ENCODE data around the gene GBX1.

GBX1 gene

GRCh38 chr7:151167197-151167961 lies at the start of gene GBX1:
Gene GBX1, minus strand, starts transcription at chr7:151167694. Its CDS starts 146 bp downstream, at chr7:151167548.
- DNase-seq (ENCODE audit: low read depth): peak; percentile 7

GRCh38 chr7:151215396-151215795 lies 47.9 kb upstream of the GBX1 start:
- no peak for DNase-seq (ENCODE audit: low read depth)

- DNase-seq (ENCODE audit: low read depth): no peak
These were observed 46.3 kb upstream of the GBX1 start for GRCh38 chr7:151213826-151214225.

- DNase-seq (ENCODE audit: low read depth): no peak
These were observed 45.1 kb upstream of the GBX1 start for GRCh38 chr7:151212626-151213025.

- DNase-seq (ENCODE audit: low read depth): no peak
These were observed 43.8 kb upstream of the GBX1 start for GRCh38 chr7:151211155-151211772.

- DNase-seq (ENCODE audit: low read depth): no peak
These were observed 42.8 kb upstream of the GBX1 start, which contains the start of gene H2BK1 for GRCh38 chr7:151210087-151210854. Gene H2BK1, minus strand, starts transcription at chr7:151210488. Its CDS starts 170 bp downstream, at chr7:151210318.

- no peak for DNase-seq (ENCODE audit: low read depth)
These were observed 42.1 kb upstream of the GBX1 start for GRCh38 chr7:151209588-151209987.

- no peak for DNase-seq (ENCODE audit: low read depth)
These were observed 40.9 kb upstream of the GBX1 start for GRCh38 chr7:151208253-151208862.

- DNase-seq (ENCODE audit: low read depth): no peak
These were observed 40.3 kb upstream of the GBX1 start for GRCh38 chr7:151207804-151208203.

GRCh38 chr7:151207315-151207714 lies 39.8 kb upstream of the GBX1 start:
- no peak for DNase-seq (ENCODE audit: low read depth)

- DNase-seq (ENCODE audit: low read depth): no peak
These were observed 39.4 kb upstream of the GBX1 start for GRCh38 chr7:151206914-151207313.

GRCh38 chr7:151205730-151206129 lies 38.2 kb upstream of the GBX1 start:
- DNase-seq (ENCODE audit: low read depth): no peak

GRCh38 chr7:151204383-151205032 lies 37.0 kb upstream of the GBX1 start:
- no peak for DNase-seq (ENCODE audit: low read depth)

GRCh38 chr7:151202836-151203235 lies 35.3 kb upstream of the GBX1 start:
- DNase-seq (ENCODE audit: low read depth): no peak

GRCh38 chr7:151201751-151202150 lies 34.3 kb upstream of the GBX1 start:
- DNase-seq (ENCODE audit: low read depth): no peak

GRCh38 chr7:151201344-151201743 lies 33.9 kb upstream of the GBX1 start:
- no peak for DNase-seq (ENCODE audit: low read depth)

- no peak for DNase-seq (ENCODE audit: low read depth)
These were observed 31.7 kb upstream of the GBX1 start for GRCh38 chr7:151198945-151199848.

- DNase-seq (ENCODE audit: low read depth): no peak
These were observed 30.4 kb upstream of the GBX1 start for GRCh38 chr7:151197932-151198331.

GRCh38 chr7:151195616-151196450 lies 28.3 kb upstream of the GBX1 start:
- DNase-seq (ENCODE audit: low read depth): no peak

GRCh38 chr7:151194188-151194587 lies 26.7 kb upstream of the GBX1 start:
- no peak for DNase-seq (ENCODE audit: low read depth)
